ENCODE data around the gene TXNIP. TPM values are rescaled to one million over a fixed set of nuclear protein-coding genes. Genes with fewer than 3 reads are reported as not detected.

The TXNIP gene
- total and polyA plus RNA-seq, 2 experiments from 2014 or later: 22.8 to 29.1 TPM

DNA sequence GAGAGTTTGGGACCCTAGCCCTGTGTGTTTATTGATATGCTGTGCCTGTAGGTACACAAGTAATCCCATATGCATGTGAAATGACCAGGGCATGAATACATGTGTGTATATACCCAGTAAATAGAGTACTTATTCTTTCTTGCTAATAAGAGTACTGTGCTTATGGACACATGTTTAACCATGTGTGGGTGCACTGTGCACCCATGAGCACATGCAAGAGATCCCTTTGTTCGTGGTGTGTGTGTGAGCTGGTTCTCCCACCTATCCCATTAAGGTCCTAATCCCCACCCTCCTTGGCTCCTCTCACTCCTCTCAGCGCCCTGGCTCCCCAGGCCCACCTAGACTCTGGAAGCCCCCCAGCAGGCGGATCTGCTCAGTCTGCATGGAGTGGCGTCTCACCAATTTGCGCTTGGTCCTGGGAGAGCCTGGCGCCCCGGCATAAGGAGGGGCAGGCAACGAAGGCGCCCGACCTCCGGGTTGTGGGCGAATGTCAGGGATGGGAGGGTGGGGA is 36.4 kb downstream of the TXNIP start:
- no peaks in the 10 kb centered on the region for H3K79me2 ChIP-seq (replicated peaks; ENCODE audit: insufficient read depth)
- no peaks in the 10 kb centered on the region for H4K20me1 ChIP-seq (replicated peaks; ENCODE audit: insufficient read depth)
- peaks cover 4% of the 10 kb centered on the region; the same call in 1 of the 2 replicates for H3F3A ChIP-seq (replicated peaks; ENCODE audit: low read depth)
- no peak for TF ChIP-seq ZNF331 (CRISPR knock-in tag; IDR thresholded peaks at IDR 0.05; ENCODE audit: low read depth)
- TF ChIP-seq, protein P1, sequence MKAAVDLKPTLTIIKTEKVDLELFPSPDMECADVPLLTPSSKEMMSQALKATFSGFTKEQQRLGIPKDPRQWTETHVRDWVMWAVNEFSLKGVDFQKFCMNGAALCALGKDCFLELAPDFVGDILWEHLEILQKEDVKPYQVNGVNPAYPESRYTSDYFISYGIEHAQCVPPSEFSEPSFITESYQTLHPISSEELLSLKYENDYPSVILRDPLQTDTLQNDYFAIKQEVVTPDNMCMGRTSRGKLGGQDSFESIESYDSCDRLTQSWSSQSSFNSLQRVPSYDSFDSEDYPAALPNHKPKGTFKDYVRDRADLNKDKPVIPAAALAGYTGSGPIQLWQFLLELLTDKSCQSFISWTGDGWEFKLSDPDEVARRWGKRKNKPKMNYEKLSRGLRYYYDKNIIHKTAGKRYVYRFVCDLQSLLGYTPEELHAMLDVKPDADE (IDR thresholded peaks at IDR 0.05): no peak
- TF ChIP-seq EZH2 (IDR thresholded peaks at IDR 0.05; ENCODE audit: low read depth, unreplicated experiment): no peak
- no peak for TF ChIP-seq EZH2phosphoT487 (IDR thresholded peaks at IDR 0.05; ENCODE audit: unreplicated experiment)
- TF ChIP-seq, protein P2, sequence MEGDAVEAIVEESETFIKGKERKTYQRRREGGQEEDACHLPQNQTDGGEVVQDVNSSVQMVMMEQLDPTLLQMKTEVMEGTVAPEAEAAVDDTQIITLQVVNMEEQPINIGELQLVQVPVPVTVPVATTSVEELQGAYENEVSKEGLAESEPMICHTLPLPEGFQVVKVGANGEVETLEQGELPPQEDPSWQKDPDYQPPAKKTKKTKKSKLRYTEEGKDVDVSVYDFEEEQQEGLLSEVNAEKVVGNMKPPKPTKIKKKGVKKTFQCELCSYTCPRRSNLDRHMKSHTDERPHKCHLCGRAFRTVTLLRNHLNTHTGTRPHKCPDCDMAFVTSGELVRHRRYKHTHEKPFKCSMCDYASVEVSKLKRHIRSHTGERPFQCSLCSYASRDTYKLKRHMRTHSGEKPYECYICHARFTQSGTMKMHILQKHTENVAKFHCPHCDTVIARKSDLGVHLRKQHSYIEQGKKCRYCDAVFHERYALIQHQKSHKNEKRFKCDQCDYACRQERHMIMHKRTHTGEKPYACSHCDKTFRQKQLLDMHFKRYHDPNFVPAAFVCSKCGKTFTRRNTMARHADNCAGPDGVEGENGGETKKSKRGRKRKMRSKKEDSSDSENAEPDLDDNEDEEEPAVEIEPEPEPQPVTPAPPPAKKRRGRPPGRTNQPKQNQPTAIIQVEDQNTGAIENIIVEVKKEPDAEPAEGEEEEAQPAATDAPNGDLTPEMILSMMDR (conservative IDR thresholded peaks at IDR 0.05; ENCODE audit: low read depth in 2 of 2): no peak
- TF ChIP-seq, protein P3, sequence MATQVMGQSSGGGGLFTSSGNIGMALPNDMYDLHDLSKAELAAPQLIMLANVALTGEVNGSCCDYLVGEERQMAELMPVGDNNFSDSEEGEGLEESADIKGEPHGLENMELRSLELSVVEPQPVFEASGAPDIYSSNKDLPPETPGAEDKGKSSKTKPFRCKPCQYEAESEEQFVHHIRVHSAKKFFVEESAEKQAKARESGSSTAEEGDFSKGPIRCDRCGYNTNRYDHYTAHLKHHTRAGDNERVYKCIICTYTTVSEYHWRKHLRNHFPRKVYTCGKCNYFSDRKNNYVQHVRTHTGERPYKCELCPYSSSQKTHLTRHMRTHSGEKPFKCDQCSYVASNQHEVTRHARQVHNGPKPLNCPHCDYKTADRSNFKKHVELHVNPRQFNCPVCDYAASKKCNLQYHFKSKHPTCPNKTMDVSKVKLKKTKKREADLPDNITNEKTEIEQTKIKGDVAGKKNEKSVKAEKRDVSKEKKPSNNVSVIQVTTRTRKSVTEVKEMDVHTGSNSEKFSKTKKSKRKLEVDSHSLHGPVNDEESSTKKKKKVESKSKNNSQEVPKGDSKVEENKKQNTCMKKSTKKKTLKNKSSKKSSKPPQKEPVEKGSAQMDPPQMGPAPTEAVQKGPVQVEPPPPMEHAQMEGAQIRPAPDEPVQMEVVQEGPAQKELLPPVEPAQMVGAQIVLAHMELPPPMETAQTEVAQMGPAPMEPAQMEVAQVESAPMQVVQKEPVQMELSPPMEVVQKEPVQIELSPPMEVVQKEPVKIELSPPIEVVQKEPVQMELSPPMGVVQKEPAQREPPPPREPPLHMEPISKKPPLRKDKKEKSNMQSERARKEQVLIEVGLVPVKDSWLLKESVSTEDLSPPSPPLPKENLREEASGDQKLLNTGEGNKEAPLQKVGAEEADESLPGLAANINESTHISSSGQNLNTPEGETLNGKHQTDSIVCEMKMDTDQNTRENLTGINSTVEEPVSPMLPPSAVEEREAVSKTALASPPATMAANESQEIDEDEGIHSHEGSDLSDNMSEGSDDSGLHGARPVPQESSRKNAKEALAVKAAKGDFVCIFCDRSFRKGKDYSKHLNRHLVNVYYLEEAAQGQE (IDR thresholded peaks at IDR 0.05; ENCODE audit: unreplicated experiment): no peak
- no peak for TF ChIP-seq STAT1 (IDR thresholded peaks at IDR 0.05; ENCODE audit: unreplicated experiment)
- TF ChIP-seq JUNB (IDR thresholded peaks at IDR 0.05; ENCODE audit: unreplicated experiment): no peak
- TF ChIP-seq POLR2AphosphoS5 (IDR thresholded peaks at IDR 0.05; ENCODE audit: low read depth): no peak
- H3K27ac ChIP-seq (ENCODE audit: low read depth): no peak overlapping the region
- Mint-ChIP-seq H3K4me3 (peak overlapping the region; percentile 95), H3K36me3 (ENCODE audit: low read depth) (no peaks in the 10 kb centered on the region; the same call in 2 of the 3 replicates), H3K4me1 (peaks cover 33% of the 10 kb centered on the region), H3K27ac (no peak overlapping the region), H3K27me3 (ENCODE audit: insufficient read depth, low read depth, poor library complexity) (peaks cover 72% of the 10 kb centered on the region), H3K9me3 (peaks cover 2% of the 10 kb centered on the region; the same call in 2 of the 3 replicates)
- H3K4me3 ChIP-seq: peak overlapping the region; percentile 90
- H3K4me1 ChIP-seq (ENCODE audit: insufficient read depth): peaks cover 27% of the 10 kb centered on the region
- H3K9me2 ChIP-seq (ENCODE audit: insufficient read depth): no peaks in the 10 kb centered on the region
- no peaks in the 10 kb centered on the region for H3K36me3 ChIP-seq (ENCODE audit: insufficient read depth)
- DNase-seq (ENCODE audit: low spot score) (no peak), ATAC-seq (no peak)
- peak overlapping the region; percentile 93 for H3K4me2 ChIP-seq
- H3K27me3 ChIP-seq (ENCODE audit: insufficient read depth): peaks cover 81% of the 10 kb centered on the region
- peak overlapping the region; percentile 94 for H2AFZ ChIP-seq
